ENCODE data around the gene GNB2. TPM values are rescaled to one million over a fixed set of nuclear protein-coding genes. Genes with fewer than 3 reads are reported as not detected.

GNB2 gene
- total RNA-seq, 1 experiment from 2014 or later, result 174 TPM

DNA sequence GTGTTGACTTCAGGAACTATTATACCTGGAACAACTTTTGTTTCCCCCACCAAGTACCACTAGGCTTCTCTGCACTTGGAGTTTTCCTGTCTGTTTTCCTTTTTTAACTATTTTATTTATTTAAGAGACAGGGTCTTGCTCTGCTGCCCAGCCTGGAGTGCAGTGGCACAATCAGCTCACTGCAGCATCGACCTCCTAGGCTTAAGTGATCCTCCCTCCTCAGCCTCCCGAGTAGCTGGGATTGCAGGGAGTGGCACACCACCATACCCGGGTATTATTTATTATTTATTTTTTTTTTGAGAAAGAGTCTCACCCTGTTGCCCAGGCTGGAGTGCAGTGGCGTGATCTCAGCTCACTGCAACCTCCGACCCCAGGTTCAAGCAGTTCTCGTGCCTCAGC, 22.6 kb downstream of the GNB2 start:
- TF ChIP-seq, protein P1, sequence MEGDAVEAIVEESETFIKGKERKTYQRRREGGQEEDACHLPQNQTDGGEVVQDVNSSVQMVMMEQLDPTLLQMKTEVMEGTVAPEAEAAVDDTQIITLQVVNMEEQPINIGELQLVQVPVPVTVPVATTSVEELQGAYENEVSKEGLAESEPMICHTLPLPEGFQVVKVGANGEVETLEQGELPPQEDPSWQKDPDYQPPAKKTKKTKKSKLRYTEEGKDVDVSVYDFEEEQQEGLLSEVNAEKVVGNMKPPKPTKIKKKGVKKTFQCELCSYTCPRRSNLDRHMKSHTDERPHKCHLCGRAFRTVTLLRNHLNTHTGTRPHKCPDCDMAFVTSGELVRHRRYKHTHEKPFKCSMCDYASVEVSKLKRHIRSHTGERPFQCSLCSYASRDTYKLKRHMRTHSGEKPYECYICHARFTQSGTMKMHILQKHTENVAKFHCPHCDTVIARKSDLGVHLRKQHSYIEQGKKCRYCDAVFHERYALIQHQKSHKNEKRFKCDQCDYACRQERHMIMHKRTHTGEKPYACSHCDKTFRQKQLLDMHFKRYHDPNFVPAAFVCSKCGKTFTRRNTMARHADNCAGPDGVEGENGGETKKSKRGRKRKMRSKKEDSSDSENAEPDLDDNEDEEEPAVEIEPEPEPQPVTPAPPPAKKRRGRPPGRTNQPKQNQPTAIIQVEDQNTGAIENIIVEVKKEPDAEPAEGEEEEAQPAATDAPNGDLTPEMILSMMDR (conservative IDR thresholded peaks at IDR 0.05), result no peak
- no peak overlapping the region for H3K4ac ChIP-seq (ENCODE audit: low read depth, low read length)
- peak overlapping the region; percentile 97 for H3K27ac ChIP-seq (ENCODE audit: insufficient read length, low read depth, low read length)
- Mint-ChIP-seq H3K9me3 (no peaks in the 10 kb centered on the region), H3K4me1 (peaks cover 31 to 33% of the 10 kb centered on the region in 2 experiments), H3K4me3 (peak overlapping the region in 1 of 2 experiments; percentile 72; a peak in 3 of 5 replicates), H3K27me3 (ENCODE audit: low read depth) (peaks cover 2% of the 10 kb centered on the region), H3K27ac (peak overlapping the region; percentile 36 to 97 (median 37); a peak in 5 of 7 replicates), H3K36me3 (ENCODE audit: insufficient read depth in 1 of 3, low read depth in 3 of 3) (peaks cover 5 to 8% (median 7%) of the 10 kb centered on the region in 3 experiments)
- no peaks in the 10 kb centered on the region for H3K27me3 ChIP-seq (ENCODE audit: insufficient read depth, low read length)
- H3K4me2 ChIP-seq (ENCODE audit: insufficient read depth, insufficient read length, low read length), result peak overlapping the region; percentile 44
- no peak overlapping the region for H4K91ac ChIP-seq (ENCODE audit: insufficient read length, low read depth, low read length)
- no peaks in the 10 kb centered on the region for H4K20me1 ChIP-seq (ENCODE audit: control insufficient read depth, insufficient read depth, insufficient read length)
- H3K79me1 ChIP-seq (ENCODE audit: insufficient read depth, low read depth, low read length, poor library complexity, severe bottlenecking), result peaks cover under 1% of the 10 kb centered on the region
- no peak overlapping the region for H2AK5ac ChIP-seq (ENCODE audit: insufficient read length, low read length)
- no peak overlapping the region for H2AFZ ChIP-seq (ENCODE audit: low read length)
- H3K56ac ChIP-seq (ENCODE audit: insufficient read length, low read depth, low read length), result no peak overlapping the region
- peaks cover 16% of the 10 kb centered on the region; the same call in 1 of the 2 replicates for H3K79me2 ChIP-seq (ENCODE audit: insufficient read depth, low read length)
- H2BK120ac ChIP-seq (ENCODE audit: low read depth, low read length, poor library complexity, severe bottlenecking), result peak overlapping the region; percentile 15
- H3T11ph ChIP-seq (ENCODE audit: low read length), result peak overlapping the region; percentile 71
- no peak overlapping the region for H3K23ac ChIP-seq (ENCODE audit: insufficient read length, low read depth, low read length)
- WGBS (ENCODE audit: extremely low coverage, insufficient read length, low lambda C conversion rate), result no CpG with 5 or more reads among the region's 6 CpGs
- 0 out of 2 replicates have a peak, but pooled peaks cover 5% of the 10 kb centered on the region for H3K4me1 ChIP-seq (ENCODE audit: insufficient read depth, low read length)
- no peaks in the 10 kb centered on the region for H3K9me3 ChIP-seq (ENCODE audit: control insufficient read depth, low read depth, low read length)
- no peak overlapping the region for H2BK12ac ChIP-seq (ENCODE audit: insufficient read length, low read depth, low read length)
- no peak for DNase-seq
- H2BK20ac ChIP-seq (ENCODE audit: low read depth, low read length, poor library complexity, severe bottlenecking), result no peak overlapping the region
- peak overlapping the region; percentile 72; the same call in 1 of the 2 replicates for H3K14ac ChIP-seq (ENCODE audit: insufficient read depth, low read length)
- H3K18ac ChIP-seq (ENCODE audit: insufficient read length, low read depth, low read length), result no peak overlapping the region
- peak overlapping the region; percentile 86 for H4K5ac ChIP-seq (ENCODE audit: insufficient read length, low read depth, low read length)
- H4K8ac ChIP-seq (replicated peaks; ENCODE audit: insufficient read length, low read depth, low read length), result no peak overlapping the region
- H3K23me2 ChIP-seq (ENCODE audit: insufficient read length, low read depth, low read length, poor library complexity, severe bottlenecking), result peaks cover 12% of the 10 kb centered on the region
- H2BK15ac ChIP-seq (ENCODE audit: low read depth, low read length), result no peak overlapping the region
- no peak overlapping the region for H2BK5ac ChIP-seq (ENCODE audit: insufficient read length, low read length)
- H3K9ac ChIP-seq (ENCODE audit: extremely low read depth, insufficient read length, low read length), result peak overlapping the region; percentile 70
